Body of pancreas (tissue), 4 donors: ENCODE data around the gene RASAL1. TPM values are rescaled to one million over a fixed set of nuclear protein-coding genes. Genes with fewer than 3 reads are reported as not detected.

ENCODE experiments used
- ATAC-seq: fragments of 150-250 bp; one replicate; pipeline ENCODE4 v1.9.1; 2016
- DNase-seq, 4 donors: peaks; one replicate each; pipeline ENCODE4 v3.0.0-alpha.2; 2019
- H3K27ac ChIP-seq, 4 donors: fragments of 200-600 bp; sonication (generic); 1 replicate in 3 of 4; 2 replicates in 1 of 4; pipeline versions ENCODE4 v1.5.1 to v1.6.1; 2016 to 2019; ENCODE audit warnings: mild to moderate bottlenecking in 1 of 4, mixed read lengths in 1 of 4, moderate library complexity in 1 of 4
- H3K27me3 ChIP-seq, 2 donors: fragments of 200-600 bp; sonication (generic); one replicate each; pipeline ENCODE4 v1.6.0; 2016; ENCODE audit warnings: mild to moderate bottlenecking in 1 of 2
- H3K36me3 ChIP-seq, 2 donors: fragments of 200-600 bp; sonication (generic); replicated peaks in 1 of 2; 2 replicates each; pipeline ENCODE4 v1.5.1; 2016; ENCODE audit warnings: low read depth in 2 of 2; ENCODE audit not compliant: insufficient read depth in 1 of 2
- H3K4me1 ChIP-seq: fragments of 200-600 bp; sonication (generic); one replicate; pipeline ENCODE4 v1.6.0; 2016
- H3K4me3 ChIP-seq, 2 donors: fragments of 200-600 bp; sonication (generic); 1 replicate in 1 of 2; 2 replicates in 1 of 2; pipeline ENCODE4 v1.5.1; 2016 to 2019
- H3K9me3 ChIP-seq, 3 donors: fragments of 200-600 bp; sonication (generic); 1 replicate in 2 of 3; 2 replicates in 1 of 3; pipeline ENCODE4 v1.5.1; 2016
- POLR2A ChIP-seq, 3 donors: fragments of 450-650 bp; IDR thresholded peaks; one replicate each; pipeline ENCODE4 v1.6.1; 2016; ENCODE audit warnings: antibody characterized with exemption in 3 of 3, mild to moderate bottlenecking in 2 of 3
- WGBS, 2 donors: methylation state at CpG; one replicate each; pipeline ENCODE4 v1.1.5; 2017; 5-methylcytosine and 5-hydroxymethylcytosine counted together
- intact Hi-C: fragments of 100-400 bp; cut with DNase I; formaldehyde crosslinking; loops from one replicate; pipeline ENCODE4 v1.15.1; 2023
- total RNA-seq, 2 donors: library from RNA; depleted of rRNA; stranded (reverse); fragments of >200 nt; gene quantifications; one replicate each; pipeline ENCODE4 v1.1.0, GENCODE V29; 2016
- TF ChIP-seq, protein P1 (sequence below), 7 experiments: fragments of 450-650 bp in 4 of 7; fragments of 200-600 bp in 3 of 7; sonication (generic) in 3 of 7; IDR thresholded peaks; one replicate each; pipeline ENCODE4 v1.5.1; 2016 to 2019; ENCODE audit warnings: antibody characterized with exemption in 7 of 7

The RASAL1 gene
- total RNA-seq, 2 donors from 2014 or later = 0.66 to 2.1 TPM

DNA sequence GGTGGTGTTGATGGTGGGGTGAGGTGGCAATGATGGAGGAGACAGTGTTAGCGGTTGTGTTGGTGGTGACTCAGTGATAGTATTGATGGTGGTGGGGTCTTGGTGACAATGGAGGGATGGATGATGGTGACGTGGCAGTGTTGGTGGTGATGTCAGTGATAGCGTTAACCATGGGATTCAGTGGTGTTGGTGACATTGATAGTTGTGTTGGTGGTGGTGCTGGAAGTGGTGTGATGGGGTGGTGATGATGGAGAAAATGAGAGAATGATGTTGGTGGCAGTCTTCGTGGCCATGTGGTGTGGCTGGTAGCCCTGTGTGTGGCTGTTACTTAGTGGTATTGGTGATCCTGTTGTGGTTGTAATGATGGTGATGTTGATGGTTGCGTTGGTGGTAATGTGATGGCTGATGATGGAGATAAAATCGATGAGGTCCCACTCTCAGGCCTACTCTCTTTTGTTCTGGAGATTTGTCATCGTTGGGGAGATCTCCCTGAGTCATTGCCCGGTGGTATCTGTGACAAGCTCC lies 76.4 kb downstream of the RASAL1 start:
- 84 to 89% methylated on average over 8 of the region's 8 CpGs for WGBS, 2 donors
- ATAC-seq = no peak
- no peak for DNase-seq

DNA sequence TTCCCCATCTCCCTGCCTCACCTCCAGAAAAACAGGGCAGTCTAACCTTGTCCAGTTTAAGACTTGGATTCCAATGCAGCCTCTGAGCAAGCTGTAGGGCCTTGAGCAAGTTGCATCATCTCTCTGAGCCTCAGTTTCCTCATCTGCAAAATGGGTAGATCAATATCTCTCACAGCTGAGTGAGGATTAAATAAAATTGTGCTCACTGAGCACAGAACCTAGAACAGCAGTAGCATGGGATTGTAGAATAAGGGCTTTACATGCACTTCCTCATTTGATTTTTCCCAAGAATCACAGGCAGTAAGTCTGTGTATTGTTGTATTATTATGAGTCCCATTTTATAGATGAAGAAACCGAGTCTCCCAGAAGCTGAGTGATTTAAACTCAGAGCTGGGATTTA lies 77.0 kb downstream of the RASAL1 start:
- H3K27me3 ChIP-seq = peaks cover 0 to 7% of the 10 kb centered on the region in 2 donors
- intact Hi-C loops = loop anchor here (5.0 kb wide), 1 partner anchor 34 kb away; no protein-coding TSS in a partner anchor

More for the DNA sequence above, 76.4 kb downstream of the RASAL1 start:
- Histone ChIP-seq H3K4me1 (peaks cover 19% of the 10 kb centered on the region), H3K36me3 (no peaks in the 10 kb centered on the region), H3K27ac (no peak overlapping the region), H3K9me3 (no peaks in the 10 kb centered on the region), H3K27me3 (peaks cover 0 to 7% of the 10 kb centered on the region in 2 donors), H3K4me3 (no peak overlapping the region)
- TF ChIP-seq POLR2A (IDR thresholded peaks at IDR 0.05) = no peak
- TF ChIP-seq, protein P1, sequence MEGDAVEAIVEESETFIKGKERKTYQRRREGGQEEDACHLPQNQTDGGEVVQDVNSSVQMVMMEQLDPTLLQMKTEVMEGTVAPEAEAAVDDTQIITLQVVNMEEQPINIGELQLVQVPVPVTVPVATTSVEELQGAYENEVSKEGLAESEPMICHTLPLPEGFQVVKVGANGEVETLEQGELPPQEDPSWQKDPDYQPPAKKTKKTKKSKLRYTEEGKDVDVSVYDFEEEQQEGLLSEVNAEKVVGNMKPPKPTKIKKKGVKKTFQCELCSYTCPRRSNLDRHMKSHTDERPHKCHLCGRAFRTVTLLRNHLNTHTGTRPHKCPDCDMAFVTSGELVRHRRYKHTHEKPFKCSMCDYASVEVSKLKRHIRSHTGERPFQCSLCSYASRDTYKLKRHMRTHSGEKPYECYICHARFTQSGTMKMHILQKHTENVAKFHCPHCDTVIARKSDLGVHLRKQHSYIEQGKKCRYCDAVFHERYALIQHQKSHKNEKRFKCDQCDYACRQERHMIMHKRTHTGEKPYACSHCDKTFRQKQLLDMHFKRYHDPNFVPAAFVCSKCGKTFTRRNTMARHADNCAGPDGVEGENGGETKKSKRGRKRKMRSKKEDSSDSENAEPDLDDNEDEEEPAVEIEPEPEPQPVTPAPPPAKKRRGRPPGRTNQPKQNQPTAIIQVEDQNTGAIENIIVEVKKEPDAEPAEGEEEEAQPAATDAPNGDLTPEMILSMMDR (IDR thresholded peaks at IDR 0.05) = no peak
- intact Hi-C loops = loop anchor here (5.0 kb wide), 1 partner anchor 33 kb away; no protein-coding TSS in a partner anchor

DNA sequence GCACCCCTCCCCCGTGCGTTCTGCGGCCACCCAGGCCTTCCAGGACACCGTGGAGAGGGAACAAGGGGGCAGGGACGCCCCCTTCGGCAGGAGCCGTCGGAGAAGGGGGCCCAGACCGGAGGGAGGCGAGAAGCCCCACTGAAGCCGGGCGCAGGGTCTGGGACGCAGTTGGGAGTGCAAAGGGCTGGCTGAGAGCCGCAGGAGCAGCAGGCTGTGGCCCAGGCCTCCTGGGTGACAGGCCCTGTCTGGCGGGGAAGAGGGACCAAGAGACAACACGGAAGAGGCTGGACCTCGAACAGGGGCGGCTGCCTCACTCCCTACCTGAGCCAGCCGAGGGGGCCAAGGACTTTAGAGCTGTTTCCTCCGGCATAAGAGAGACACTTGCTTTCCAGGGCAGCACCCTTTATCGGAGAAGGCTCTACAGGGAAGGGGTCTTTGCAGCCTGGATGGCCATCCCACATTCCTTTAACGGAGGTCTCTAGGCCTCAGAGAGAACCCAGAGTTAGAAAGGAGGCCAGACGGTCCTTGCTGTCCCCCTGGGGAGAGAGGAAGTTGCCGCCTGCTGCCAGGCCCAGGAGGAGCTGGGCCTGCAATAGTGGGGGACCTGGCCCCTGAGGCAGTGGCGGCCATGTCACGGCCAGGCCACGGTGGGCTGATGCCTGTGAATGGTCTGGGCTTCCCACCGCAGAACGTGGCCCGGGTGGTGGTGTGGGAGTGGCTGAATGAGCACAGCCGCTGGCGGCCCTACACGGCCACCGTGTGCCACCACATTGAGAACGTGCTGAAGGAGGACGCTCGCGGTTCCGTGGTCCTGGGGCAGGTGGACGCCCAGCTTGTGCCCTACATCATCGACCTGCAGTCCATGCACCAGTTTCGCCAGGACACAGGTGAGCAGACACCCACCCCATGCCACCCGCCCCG lies 77.7 kb downstream of the RASAL1 start:
- intact Hi-C loops = loop anchor here (5.0 kb wide), 1 partner anchor 34 kb away; no protein-coding TSS in a partner anchor
- no peaks in the 10 kb centered on the region for H3K9me3 ChIP-seq
- peaks cover 19% of the 10 kb centered on the region for H3K4me1 ChIP-seq
- DNase-seq = no peak
- no peaks in the 10 kb centered on the region for H3K36me3 ChIP-seq
- no peak overlapping the region for H3K4me3 ChIP-seq
- peak; percentile 21 for ATAC-seq
- H3K27me3 ChIP-seq = peaks cover 0 to 7% of the 10 kb centered on the region in 2 donors
- TF ChIP-seq, protein P1 (IDR thresholded peaks at IDR 0.05) = no peak
- no peak for TF ChIP-seq POLR2A (IDR thresholded peaks at IDR 0.05)
- WGBS, 2 donors = 72 to 91% methylated on average over 18 to 44 of the region's 44 CpGs
- peak overlapping the region in 3 of 4 donors; percentile 20 to 57 (median 55) for H3K27ac ChIP-seq

More for the DNA sequence above, 77.0 kb downstream of the RASAL1 start:
- no peak overlapping the region for H3K27ac ChIP-seq
- H3K36me3 ChIP-seq = no peaks in the 10 kb centered on the region
- TF ChIP-seq POLR2A (IDR thresholded peaks at IDR 0.05) = no peak
- TF ChIP-seq, protein P1 (IDR thresholded peaks at IDR 0.05) = no peak
- H3K4me3 ChIP-seq = no peak overlapping the region
- peaks cover 19% of the 10 kb centered on the region for H3K4me1 ChIP-seq
- ATAC-seq (no peak), DNase-seq (no peak)
- H3K9me3 ChIP-seq = no peaks in the 10 kb centered on the region
- WGBS, 2 donors = 84 to 94% methylated on average over 1 of the region's 1 CpG

DNA sequence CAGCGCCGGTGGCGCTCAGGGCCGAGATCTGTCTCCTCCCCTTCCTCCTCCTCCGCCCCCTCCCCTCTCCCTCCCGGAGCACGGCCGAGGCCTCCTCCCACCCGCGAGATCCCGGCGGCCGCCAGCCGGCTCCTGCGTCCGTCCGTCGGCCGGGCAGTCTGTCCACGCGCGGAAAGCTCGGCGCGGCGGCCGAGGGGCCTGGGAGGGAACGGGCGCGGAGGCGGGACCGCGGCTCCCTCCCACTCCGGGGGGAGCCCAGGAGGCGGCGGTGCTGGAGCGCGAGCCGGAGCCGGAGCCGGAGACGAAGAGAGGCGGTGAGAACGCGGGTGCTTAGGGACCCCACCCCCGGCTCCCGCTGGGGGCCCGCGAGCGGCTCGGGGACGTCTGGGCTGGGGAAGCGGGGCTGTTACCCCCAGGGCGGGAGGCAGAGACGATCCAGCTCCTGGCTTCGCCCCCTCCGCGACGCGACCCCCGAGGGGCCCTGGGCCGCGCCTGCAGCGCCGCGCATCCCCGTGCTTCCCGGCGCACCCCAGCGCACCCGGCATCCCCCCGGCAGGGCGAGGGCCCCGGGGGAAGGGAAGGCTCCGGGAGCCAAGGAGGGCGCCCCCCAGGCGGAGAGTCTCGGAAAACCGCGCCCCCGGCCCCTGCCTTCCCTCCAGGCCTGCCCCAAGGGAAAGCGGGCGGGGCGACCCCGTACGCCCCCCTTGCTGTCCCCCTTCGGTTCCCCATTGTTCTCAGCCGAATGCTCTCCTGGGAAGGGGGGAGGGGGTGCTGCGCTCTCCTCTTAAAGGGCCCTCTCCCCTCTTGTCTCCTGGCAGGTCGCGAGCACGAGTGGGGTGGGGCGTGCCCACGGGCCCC lies 78.7 kb downstream of the RASAL1 start, which contains the start of gene DTX1:
DTX1 (plus strand) TSS at position 100 of the 858 bp plus-strand sequence. CDS start 1,463 bp downstream, outside the sequence.
- Histone ChIP-seq H3K27ac (peak within 1 kb of the TSS; percentile 20 to 57 (median 52)), H3K4me1 (peaks cover 19% of the 10 kb centered on the region), H3K9me3 (no peaks in the 10 kb centered on the region), H3K4me3 (peak within 1 kb of the TSS; percentile 36 to 45), H3K36me3 (no peaks in the 10 kb centered on the region), H3K27me3 (peaks cover 0 to 7% of the 10 kb centered on the region in 2 donors)
- 1 to 8% methylated on average over 6 to 70 of the region's 94 CpGs for WGBS, 2 donors
- intact Hi-C loops = loop anchor here (5.0 kb wide), 1 partner anchor 35 kb away; no protein-coding TSS in a partner anchor
- peak; percentile 33 to 51 (median 40) for DNase-seq
- ATAC-seq = peak; percentile 69
- no peak for TF ChIP-seq POLR2A (IDR thresholded peaks at IDR 0.05)
- TF ChIP-seq, protein P1 (IDR thresholded peaks at IDR 0.05) = peak in 1 of 7 experiments; percentile 9
